Glomerular endothelial cell (primary cell): ENCODE measurements around the gene CAPSL. TPM values are rescaled to one million over a fixed set of nuclear protein-coding genes. Genes with fewer than 3 reads are reported as not detected.
"Not testable (repeated sequence)": the region's sequence is repeated elsewhere in the genome, so short reads cannot be mapped to it uniquely, and the experiment has no call there.

Experiments
- DNase-seq: peaks from one replicate; pipeline ENCODE4 v3.0.0-alpha.2; 2011; ENCODE audit warnings: low read depth, low spot score; ENCODE audit errors: extremely low read depth
- total RNA-seq: library from RNA; depleted of rRNA; stranded (reverse); fragments of >200 nt; gene quantifications from 2 replicates; pipeline ENCODE4 v1.2.3, GENCODE V29; 2015

CAPSL gene
- total RNA-seq = not detected in 2 replicates

DNA sequence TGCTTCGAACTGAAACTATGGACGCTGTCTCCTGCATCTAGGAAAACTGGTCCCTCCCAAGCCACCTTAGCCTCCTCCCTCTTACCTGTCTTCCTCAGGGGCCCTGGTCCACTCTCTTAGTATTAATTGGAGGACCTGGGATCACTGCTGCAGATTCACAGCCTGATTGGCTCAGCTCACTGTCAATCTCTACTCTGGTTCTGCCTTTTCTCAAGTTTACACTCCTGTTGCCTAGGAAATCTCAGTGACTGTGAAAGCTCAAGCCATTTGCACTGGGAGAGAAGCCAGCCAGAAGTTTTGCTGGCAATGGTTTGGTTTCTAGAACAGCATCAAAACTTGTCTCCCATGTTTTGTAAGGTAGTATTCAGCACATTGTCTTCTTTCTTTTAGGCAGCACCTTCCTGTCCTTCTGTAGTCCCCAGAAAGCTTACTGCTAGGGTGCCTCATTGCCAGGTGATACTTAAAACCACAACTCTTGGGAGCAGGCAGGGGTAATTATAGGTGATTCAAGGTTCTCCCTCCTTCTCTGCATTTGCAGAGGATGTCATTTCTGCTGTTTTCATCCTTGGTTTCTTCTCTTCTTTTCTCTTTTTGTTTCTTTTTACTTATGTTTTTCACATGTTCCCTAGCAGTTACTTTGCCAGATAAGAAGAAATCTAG is at the start of gene CAPSL:
Gene CAPSL, minus strand, starts transcription at position 55 of the 660 bp plus-strand sequence. CDS start 17,502 bp downstream, outside the sequence.
- no peak for DNase-seq

- no peak for DNase-seq
Observed at GRCh38 chr5:35987776-35988175, 49.4 kb upstream of the CAPSL start.

DNA sequence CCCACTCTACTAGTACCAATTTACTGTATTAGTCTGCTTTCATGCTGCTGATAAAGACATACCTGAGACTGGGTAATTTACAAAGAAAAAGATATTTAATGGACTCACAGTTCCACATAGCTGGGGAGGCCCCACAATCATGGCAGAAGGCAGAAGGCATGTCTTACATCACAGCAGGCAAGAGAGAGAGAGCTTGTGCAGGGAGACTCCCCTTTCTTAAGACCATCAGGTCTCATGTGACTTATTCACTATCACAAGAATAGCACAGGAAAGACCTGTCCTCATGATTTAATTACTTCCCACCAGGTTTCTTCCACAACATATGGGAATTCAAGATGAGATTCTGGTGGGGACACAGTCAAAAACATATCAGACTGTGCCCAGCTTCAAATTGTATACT is 41.3 kb upstream of the CAPSL start:
- DNase-seq = no peak

DNA sequence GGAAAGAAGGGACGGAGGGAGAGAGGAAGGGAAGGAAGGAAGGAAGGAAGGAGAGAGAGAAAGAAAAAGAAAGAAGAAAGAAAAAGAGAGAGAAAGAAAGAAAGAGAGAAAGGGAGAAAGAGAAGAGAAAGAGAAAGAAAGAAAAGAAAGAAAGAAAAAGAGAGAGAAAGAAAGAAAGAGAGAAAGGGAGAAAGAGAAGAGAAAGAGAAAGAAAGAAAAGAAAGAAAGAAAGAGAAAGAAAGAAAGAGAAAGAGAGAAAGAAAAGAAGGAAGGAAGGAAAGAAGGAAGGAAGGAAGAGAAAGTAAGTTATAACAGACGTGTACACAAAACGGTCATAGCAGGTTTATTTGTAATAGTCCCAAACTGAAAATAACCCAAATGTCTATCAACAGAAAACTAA is 38.4 kb upstream of the CAPSL start:
- DNase-seq = not testable (repeated sequence)

GRCh38 chr5:35974570-35974969 is 36.1 kb upstream of the CAPSL start:
- no peak for DNase-seq

- no peak for DNase-seq
Observed at GRCh38 chr5:35971878-35972210, 33.4 kb upstream of the CAPSL start.

DNA sequence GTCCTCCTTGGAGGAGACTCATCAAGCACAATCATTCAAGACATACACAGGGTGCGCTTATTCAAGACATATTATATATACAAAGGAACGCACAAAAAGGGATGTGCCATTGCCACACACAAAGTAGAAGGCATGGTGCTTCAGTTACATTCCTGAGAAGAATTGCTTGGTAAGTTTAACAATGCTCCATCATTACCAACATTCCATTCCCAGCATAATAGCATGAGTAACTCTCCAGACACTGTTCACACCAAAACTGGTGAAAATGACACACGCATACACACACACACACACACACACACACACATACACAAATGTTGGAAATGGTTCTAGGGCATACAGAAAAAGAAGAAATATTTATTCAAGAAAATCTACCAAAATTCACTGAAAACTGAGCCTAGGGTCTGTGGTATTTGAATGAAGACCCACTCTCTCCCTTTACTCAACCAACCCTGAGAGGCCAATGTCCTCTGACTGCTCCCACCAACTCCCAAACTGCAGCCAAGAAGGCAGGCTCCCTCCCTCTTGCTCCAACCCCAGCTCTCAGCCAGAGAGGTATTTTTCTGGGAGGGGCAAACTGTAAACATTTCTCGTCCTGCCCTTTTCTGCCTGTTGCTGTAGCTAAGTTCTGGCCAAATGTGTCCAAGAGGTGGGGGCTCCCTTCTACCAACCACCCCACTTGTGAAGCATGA is 32.9 kb upstream of the CAPSL start:
- DNase-seq = no peak

- DNase-seq = no peak
Observed at GRCh38 chr5:35963381-35963843, 25.0 kb upstream of the CAPSL start.

DNA sequence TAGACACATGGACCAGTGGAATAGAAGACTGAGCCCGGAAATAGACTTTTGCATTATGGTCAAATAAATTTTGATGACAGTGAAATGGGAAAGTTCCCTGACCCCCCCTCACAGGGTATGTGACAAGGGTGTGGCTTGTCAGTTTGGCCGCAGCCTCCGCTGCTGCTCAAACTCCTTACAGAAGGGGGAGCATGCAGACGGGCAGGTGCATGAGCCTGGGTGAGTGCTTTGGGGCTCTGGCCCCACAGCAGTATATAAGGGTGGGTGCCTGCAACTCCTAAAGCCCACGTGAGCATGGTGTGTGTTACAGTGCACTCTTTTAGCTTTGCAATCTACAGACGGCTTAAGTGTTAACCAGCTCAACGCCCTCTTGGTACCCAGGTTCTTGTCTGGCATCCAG is 21.9 kb upstream of the CAPSL start:
- no peak for DNase-seq

GRCh38 chr5:35956429-35956828 is 18.0 kb upstream of the CAPSL start:
- no peak for DNase-seq

GRCh38 chr5:35954175-35954574 is 15.8 kb upstream of the CAPSL start:
- DNase-seq = no peak

DNA sequence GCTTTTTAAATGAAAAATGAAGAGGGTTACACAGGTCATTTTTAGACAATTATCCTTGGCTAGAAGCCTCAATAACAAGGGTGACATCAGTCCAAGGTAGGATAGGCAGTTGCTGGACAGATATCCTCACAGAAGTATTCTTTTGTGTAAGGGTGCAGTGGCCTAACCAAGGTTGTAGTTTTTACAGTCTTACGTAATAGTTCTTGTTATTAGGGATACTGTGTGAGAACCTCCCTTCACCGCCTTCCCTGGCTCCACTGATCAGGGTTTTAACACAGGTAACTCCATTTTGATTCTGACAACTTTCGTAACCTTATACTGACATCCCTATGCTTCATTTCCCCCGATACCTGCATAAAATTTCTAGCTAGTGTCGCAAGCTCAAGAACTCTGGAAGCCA is 8.7 kb upstream of the CAPSL start:
- no peak for DNase-seq

GRCh38 chr5:35939639-35940038 is 1.2 kb upstream of the CAPSL start:
- no peak for DNase-seq

DNA sequence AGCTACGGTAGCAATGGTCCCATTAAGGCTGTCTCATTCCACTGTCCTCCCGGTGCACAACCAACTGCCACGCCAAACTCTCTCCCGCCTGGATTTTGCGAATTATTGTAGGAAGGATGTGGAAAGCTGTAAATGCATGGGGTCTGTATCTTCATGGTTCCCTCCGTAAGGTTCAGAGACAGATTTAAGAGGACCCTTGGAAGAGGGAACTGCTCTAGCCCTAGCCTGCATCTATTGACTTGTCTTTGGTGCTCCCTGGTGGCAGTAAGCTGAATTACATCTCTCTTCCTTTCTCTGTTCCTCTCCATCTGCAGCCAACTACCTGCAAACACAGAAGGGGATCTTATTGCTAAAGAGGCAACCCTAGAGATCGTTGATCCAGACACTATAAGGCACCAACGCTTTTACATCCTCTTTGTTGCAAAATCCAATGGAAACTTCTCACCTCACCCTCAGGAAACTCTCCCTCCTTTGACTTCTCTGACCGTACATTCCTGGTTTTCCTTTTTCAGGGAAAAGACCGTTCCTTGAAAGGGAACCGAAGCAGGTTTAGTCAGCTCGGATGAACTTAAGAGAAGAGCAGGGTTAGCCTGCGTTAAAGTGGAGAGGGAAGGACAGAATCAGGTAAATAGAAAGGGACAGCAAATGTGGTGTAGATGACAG is 11.9 kb downstream of the CAPSL start:
- no peak for DNase-seq

DNA sequence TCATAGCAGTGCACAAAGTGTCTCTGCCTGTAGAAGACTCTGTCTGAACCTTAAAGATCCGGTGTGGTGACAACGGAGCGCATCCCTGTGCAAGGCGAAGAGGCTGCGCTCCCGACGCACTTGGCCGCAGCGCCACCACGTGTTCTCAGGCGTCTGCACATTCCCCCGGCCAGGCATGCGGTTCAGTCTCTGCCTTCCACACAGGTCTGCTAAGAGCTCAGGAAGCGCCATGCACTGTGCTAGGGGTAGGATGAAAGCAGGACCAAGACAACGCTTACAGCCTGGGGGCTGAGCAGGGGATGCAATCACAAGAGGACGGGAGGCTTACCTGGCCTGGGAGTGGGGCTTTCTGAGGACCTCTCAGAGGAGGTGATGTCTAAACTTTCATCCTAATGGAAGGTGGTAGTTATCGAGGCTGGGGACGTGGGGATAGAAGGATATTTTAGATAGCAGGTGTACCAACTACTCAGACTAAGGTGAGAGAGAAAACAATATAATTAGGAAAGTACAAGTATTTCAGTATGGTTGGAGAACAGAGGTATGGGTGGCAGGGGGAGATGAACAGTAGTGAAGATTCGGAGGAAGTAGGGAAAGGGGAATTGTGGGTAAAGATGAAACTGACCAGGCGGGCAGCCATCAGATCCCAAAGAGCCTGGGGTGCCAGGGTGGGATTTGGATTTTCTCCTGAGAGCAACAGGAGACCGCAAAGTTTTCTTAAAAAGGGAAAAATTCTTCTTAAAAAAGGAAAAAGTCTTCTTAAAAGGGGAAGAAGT is 13.3 kb downstream of the CAPSL start:
- DNase-seq = no peak

DNA sequence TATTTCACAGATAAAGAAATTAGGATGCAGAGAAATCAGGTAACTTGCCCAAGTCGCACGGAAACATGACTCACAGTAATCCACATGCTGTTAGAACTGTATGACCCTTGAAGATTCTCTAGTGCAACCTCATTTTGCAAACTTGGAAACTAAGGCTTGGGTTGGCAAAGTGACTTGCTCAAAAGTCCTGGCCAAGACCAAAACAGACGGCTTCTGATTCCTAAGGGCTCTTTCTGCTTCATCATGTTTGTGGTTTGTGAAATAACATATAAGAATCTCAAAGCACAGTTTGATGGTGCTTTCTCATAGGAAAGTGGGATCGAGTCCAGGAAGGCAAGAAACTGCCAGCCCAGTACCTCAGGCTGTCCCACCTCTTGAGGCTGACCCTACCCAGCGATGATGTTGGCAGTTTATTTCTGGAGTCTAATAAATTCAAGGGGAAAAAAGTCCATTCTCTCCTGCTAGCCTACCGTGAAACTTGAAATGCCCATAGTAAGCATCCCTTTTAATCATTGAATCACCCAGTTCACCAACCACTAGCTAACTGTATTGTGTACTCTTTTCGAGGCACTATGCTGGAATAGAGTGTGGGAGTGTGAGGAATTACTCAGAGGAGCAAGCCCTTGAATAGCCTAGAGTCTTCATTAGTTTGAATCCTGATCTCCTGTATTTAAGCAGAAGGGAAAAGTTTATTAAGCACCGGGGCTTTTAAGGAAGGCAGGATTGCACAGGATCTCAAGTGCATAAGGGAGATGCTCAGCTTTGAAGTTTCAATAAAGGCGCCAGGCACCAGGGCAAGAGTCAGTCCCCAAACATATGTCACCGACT is 14.1 kb downstream of the CAPSL start:
- DNase-seq = no peak

DNA sequence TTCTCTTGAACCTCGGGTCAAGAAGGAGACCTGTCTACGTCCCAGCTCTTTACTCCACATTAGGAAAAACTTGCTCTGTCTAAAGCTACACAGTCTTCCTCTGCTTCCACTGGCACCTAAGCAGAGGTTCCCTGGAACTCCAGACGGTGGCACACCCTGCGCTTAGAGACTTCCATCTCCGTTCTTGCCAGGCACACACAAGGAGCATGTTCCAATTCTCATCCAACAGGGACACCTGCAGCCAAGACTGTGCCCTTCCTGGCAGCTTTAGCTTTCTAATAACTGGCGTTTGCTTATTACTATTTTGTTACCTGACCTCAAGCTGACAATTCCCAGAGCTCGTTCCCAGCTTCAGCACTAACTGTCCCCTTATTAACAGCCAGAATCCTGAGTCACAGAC is 16.0 kb downstream of the CAPSL start:
- no peak for DNase-seq

GRCh38 chr5:35921930-35922329 is 16.5 kb downstream of the CAPSL start:
- DNase-seq = no peak

GRCh38 chr5:35920890-35921289 is 17.5 kb downstream of the CAPSL start:
- DNase-seq = no peak

DNA sequence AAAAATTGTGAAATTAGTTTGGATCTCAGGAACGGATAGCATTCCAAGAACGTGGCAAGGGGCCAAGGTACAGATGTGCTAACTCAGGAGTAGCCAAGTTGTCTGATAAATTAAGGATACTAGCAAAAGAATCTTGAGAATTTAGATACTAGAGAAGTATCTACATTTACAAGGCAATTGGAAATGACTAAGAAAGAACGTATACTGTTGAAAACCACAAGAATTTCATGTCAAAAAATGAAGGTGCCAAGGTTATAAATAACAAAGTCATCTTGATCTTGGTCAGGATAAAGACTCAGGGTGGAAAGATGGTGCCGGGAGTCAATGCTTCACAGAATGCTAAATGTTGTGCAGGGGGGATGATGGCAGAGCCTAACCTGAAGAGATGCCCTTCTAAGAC is 19.2 kb downstream of the CAPSL start:
- no peak for DNase-seq
